OCI-LY7 (cell line): Measurements from ENCODE around the gene CHPT1.

ENCODE experiments used
- EZH2phosphoT487 ChIP-seq: fragments of 200-600 bp; sonication (generic); IDR thresholded peaks from 2 replicates; pipeline ENCODE4 v1.6.1; 2018; ENCODE audit warnings: low read depth, borderline replicate concordance, mild to moderate bottlenecking, mixed run types, antibody characterized with exemption, low read length, moderate library complexity, mixed read lengths
- TF ChIP-seq, protein P1 (sequence below): fragments of 200-600 bp; sonication (generic); conservative IDR thresholded peaks from 2 replicates; pipeline ENCODE4 v1.5.1; 2014; ENCODE audit warnings: mild to moderate bottlenecking, antibody characterized with exemption, low read length, moderate library complexity, mixed read lengths

DNA sequence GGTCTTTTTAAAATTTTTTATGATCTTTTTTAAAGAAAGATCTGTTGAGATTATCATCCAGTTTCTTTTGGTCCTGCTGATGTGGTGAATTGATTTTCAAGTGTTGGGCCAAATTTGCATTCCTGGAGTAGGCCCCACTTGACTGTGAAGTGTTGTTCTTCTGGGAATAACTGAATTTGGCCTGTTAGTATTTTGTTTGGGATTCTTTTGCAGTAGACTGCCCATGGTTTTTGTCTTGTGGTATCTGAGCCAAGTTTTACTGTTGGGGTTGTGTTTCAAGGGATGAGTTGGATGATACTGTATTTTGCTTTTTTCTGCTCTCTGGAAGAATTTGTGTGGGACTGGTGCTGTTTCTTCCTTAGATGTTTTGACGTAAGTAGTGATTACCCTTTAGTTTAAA is 45.8 kb downstream of the CHPT1 start:
- TF ChIP-seq, protein P1, sequence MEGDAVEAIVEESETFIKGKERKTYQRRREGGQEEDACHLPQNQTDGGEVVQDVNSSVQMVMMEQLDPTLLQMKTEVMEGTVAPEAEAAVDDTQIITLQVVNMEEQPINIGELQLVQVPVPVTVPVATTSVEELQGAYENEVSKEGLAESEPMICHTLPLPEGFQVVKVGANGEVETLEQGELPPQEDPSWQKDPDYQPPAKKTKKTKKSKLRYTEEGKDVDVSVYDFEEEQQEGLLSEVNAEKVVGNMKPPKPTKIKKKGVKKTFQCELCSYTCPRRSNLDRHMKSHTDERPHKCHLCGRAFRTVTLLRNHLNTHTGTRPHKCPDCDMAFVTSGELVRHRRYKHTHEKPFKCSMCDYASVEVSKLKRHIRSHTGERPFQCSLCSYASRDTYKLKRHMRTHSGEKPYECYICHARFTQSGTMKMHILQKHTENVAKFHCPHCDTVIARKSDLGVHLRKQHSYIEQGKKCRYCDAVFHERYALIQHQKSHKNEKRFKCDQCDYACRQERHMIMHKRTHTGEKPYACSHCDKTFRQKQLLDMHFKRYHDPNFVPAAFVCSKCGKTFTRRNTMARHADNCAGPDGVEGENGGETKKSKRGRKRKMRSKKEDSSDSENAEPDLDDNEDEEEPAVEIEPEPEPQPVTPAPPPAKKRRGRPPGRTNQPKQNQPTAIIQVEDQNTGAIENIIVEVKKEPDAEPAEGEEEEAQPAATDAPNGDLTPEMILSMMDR: no peak
- no peak for TF ChIP-seq EZH2phosphoT487
